GM21529 (cell line): ENCODE data around the gene SAMM50.

ENCODE experiments used
- ATAC-seq: cut with Tn5 transposase; IDR thresholded peaks from one replicate; pipeline ENCODE4 v1.9.1; 2021; ENCODE audit not compliant: unreplicated experiment

SAMM50 gene

GRCh38 chr22:44026630-44027511 is 71.6 kb downstream of the SAMM50 start:
- peak; percentile 43 for ATAC-seq

- no peak for ATAC-seq
Observed at GRCh38 chr22:44028091-44028490, 72.8 kb downstream of the SAMM50 start.

GRCh38 chr22:44029069-44029468 is 73.8 kb downstream of the SAMM50 start:
- no peak for ATAC-seq

- no peak for ATAC-seq
Observed at GRCh38 chr22:44030051-44030701, 74.9 kb downstream of the SAMM50 start.

GRCh38 chr22:44030702-44031082 is 75.5 kb downstream of the SAMM50 start:
- ATAC-seq: no peak

- ATAC-seq: no peak
Observed at GRCh38 chr22:44031158-44031952, 76.1 kb downstream of the SAMM50 start.

- ATAC-seq: no peak
Observed at GRCh38 chr22:44032126-44032730, 77.0 kb downstream of the SAMM50 start.

- no peak for ATAC-seq
Observed at GRCh38 chr22:44033287-44033686, 78.0 kb downstream of the SAMM50 start.

GRCh38 chr22:44033694-44034093 is 78.5 kb downstream of the SAMM50 start:
- ATAC-seq: no peak

GRCh38 chr22:44037519-44038375 is 82.5 kb downstream of the SAMM50 start:
- ATAC-seq: no peak

- no peak for ATAC-seq
Observed at GRCh38 chr22:44039566-44040171, 84.4 kb downstream of the SAMM50 start.

- no peak for ATAC-seq
Observed at GRCh38 chr22:44042249-44043218, 87.3 kb downstream of the SAMM50 start.

GRCh38 chr22:44045145-44045544 is 89.9 kb downstream of the SAMM50 start:
- ATAC-seq: no peak
